Stimulated activated CD8-positive, alpha-beta memory T cell treated with anti-CD3 and anti-CD28 coated beads, Interleukin-7, amount 100 ng/mL, for 4 hours (primary cell): ENCODE data around the gene ZBTB38.

Experiments used
- DNase-seq, 2 donors: peaks; one replicate each; pipeline ENCODE4 v3.0.0-alpha.2; 2020; ENCODE audit warnings: low read depth in 2 of 2

Gene ZBTB38

GRCh38 chr3:141337523-141337854 lies 30.8 kb upstream of the ZBTB38 start:
- DNase-seq: no peak

- DNase-seq: no peak
These were observed 30.3 kb upstream of the ZBTB38 start for GRCh38 chr3:141337991-141338390.

GRCh38 chr3:141338881-141339280 lies 29.4 kb upstream of the ZBTB38 start:
- no peak for DNase-seq

DNA sequence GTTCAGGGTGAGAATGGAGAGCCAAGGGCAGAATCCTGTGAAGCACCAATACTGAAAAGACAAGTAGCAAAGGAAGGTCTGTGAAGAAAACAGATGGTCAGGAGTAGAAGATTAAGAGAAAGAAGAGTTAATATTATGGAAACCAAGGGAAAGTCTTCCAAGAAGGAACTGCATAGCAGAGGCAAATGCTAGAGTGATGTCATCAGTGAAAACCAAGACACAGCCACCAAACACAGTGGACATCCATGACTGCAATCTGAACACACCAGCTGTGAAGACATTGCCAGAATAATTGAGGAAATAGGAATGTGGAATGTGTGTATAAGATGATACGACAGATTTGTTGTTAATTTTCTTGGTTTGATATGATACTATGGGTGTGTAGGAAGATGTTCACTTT lies 26.8 kb upstream of the ZBTB38 start:
- DNase-seq: no peak

DNA sequence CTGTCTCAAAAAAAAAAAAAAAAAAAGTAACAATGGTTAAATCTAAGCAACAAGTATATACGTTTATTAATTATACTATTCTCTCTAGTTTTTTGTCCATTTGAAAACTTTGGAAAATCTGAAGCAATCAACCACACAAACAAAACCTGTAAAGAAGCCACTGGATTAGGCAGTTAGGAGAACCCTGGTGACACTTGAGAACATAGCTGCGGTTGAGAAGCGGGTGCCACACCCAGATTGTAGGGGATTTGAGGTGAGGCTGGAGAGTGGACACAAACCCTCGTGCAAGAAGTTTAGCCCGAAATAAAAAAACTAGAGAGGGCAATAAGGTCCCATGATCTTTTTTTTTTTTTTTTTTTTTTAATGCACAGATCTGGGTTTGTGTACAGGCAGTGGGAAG lies 25.9 kb upstream of the ZBTB38 start:
- DNase-seq: no peak

- no peak for DNase-seq
These were observed 25.2 kb upstream of the ZBTB38 start for GRCh38 chr3:141343077-141343476.

- DNase-seq: no peak
These were observed 24.4 kb upstream of the ZBTB38 start for GRCh38 chr3:141343865-141344271.

- no peak for DNase-seq
These were observed 22.8 kb upstream of the ZBTB38 start for GRCh38 chr3:141345528-141345927.

DNA sequence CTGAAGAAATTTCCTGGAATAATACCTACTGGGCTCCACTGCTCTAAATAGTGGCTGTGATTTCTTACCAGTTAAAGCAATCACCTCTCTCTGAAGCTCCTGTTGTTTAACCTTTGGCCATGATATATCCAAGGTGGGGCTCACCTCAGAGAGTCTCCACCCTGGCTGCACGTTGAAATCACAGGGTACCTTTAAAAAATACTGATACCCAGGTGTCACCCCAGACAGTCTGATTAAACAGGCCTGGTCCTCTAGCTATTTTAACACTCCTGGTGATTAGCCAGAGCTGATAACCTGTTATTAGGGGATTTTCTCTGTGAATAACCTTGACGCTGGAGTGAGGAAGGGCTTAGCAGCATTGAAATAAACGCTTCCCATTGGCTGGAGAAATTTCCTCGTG lies 22.3 kb upstream of the ZBTB38 start:
- no peak for DNase-seq

DNA sequence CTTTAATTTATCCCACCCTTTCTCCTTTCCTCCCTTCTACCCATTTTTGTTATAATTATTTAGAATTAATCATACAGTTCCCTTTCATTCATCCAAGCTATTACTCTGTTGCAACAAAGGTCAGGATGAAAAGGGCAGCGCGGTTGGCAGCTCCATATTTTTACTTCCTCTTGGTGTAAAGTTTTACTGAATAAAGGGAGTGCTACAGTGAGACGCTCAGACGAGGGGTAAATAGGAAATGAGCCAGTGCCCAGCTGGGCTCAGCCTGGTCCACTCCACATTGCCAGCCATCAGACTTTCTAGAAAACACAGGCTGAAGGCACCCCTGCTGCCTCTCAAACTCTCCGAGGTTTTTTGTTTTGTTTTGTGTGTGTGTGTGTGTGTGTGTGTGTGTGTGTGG lies 21.9 kb upstream of the ZBTB38 start:
- DNase-seq: no peak

- DNase-seq: no peak
These were observed 21.5 kb upstream of the ZBTB38 start for GRCh38 chr3:141346839-141347238.

GRCh38 chr3:141348837-141349236 lies 19.5 kb upstream of the ZBTB38 start:
- DNase-seq: no peak

GRCh38 chr3:141349711-141350110 lies 18.6 kb upstream of the ZBTB38 start:
- DNase-seq: no peak

- DNase-seq: no peak
These were observed 17.6 kb upstream of the ZBTB38 start for GRCh38 chr3:141350666-141351065.

GRCh38 chr3:141352262-141352984 lies 15.9 kb upstream of the ZBTB38 start:
- no peak for DNase-seq

DNA sequence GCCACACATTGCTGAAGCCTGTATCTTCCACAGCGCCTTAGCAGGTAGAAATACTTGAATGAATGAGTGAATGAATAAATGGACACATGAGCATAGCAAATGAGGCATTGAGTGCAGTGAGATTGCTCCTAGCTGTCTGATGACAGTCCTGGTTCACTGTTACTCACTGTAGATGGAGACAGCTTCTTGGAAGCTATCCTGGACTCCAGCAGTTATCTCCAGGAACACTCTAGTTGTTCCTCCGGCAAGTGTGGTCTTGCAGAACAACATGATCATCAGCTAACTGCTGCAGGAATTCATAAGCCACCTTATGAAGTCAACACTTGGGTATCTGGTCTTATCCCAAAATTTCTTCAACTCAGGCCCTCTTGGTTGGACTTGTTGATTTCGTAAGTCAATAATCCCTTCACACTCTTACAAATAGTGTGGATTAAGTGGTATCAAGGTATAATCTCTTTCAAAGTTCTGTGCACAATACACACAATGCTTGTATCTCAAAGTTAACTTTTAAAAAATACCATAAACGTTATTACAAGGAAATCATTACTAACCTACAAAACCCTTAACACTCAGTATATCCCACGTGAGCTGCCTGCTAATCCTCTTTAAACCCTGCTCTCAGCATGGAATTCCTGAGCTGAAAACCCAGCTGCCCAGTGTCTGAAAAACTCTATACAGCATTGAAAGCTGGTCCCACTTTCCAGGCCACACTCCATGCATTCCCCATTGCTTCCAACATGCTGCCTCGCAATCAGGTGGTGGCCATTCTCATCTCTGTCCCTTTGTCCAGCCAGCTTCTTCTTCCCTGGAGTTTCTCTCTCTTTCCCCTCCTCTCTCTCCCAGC lies 14.4 kb upstream of the ZBTB38 start:
- no peak for DNase-seq

DNA sequence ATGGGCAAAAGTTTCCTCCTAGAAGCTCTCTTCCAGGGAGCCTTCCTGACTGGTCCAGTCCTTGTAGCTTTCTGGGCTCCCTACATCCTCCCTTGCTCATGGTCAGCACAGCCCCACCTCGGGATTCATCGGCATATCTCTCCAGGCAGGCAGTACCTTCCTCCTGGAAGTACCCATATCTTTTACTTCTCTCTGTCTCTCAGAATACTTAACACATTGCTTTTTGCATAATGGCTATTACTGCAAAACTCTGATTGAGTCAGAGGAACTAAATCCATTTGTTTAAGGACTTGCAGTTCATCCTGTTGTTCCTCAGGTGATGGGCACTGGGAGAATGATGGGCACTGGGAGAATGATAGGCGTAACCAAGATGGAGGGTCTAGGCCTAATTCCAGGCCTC lies 13.8 kb upstream of the ZBTB38 start:
- DNase-seq: no peak

DNA sequence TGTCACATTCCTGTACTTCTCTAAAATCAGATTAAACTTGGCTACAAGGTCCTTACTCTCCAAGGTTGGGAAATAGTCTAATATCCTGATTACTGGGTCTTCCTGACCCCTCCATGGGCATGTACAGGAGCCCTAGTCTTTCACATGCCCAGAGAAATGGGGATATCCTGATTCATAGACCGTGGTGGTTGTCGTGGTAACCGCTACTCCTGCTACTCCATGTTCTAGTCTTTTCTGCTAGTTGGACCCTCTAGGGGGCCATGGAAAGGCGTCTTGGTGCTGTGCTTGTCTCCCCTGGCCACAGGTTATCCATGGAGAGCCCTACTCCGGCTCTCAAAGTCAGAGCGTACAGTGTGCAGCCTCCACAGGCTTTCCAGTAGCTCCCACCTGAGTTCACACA lies 13.1 kb upstream of the ZBTB38 start:
- DNase-seq: no peak

DNA sequence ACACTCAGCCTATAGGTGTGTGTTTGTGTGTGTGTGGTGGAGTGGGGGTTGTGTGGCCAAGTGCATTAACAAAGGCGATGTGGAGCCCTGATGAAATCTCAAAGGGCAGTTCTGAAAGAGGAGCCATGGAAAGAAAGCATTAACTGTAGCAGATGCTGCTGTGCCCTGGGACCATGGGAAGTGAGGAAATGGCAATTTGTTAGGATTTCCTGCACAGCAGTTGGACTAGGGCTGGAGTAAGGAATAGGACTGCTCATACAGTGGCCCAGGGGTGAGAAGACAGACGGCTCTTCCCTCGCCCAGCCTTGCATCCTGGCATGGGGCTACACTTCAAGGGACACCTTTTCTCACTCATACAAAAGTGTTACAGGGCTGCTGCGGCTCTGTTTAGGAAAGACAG lies 12.3 kb upstream of the ZBTB38 start:
- no peak for DNase-seq

DNA sequence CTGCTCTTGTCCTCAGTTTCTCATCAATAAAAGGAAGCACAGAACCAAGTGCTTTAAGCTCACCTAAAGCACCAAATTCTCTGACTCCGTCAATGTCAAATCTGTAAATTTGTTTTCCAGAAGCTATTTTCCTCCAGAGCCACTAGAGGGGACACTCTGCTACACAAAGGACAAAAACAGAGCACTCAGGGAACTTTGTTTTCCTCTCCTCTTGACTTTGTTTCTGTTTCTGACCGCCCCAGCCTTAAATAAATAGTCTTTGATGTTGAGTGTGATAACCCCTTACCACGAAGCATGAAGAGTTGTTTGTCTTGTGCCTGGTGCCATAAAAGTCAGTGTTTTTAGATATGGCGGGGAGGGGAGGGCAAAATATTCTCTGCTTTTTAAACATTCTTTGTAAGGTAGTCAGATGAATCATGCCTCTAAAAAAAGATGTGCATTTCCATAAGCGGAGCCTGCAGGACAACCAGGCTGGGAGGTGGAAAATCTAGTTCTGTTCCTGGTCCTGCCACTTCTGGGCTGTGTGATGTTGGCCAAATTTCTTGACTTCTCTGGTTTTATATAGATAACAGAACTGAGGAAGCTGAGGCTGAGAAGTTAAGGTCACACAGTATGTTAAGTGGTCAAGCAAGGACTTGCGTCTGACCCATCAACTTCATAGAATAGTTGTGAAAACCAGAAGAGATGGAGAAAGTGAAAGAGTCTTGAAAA lies 7.3 kb upstream of the ZBTB38 start:
- no peak for DNase-seq

DNA sequence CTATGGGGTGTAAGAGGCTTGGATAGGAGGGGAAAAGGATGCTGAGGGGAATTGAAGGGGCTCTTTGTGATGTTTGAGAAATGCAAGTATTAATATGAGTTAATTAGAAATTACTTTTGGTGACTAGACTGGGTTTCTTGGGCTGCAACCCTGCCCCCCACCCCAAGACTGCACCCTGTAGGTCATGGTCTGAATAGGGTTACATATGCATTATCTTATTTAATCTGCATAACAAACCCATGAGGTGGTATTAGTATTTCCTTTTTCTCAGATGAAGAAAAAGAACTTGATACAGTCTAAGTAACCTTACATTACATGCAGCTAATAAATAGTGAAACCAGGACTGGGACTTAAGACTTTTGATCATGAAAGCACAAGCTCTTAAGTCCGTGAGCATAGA lies 5.6 kb upstream of the ZBTB38 start:
- no peak for DNase-seq

GRCh38 chr3:141365201-141365600 lies 3.1 kb upstream of the ZBTB38 start:
- no peak for DNase-seq
